Measurements from ENCODE around the gene GSG1L. TPM values are rescaled to one million over a fixed set of nuclear protein-coding genes. Genes with fewer than 3 reads are reported as not detected.

GSG1L gene
- total RNA-seq, 1 donor from 2014 or later: not detected

DNA sequence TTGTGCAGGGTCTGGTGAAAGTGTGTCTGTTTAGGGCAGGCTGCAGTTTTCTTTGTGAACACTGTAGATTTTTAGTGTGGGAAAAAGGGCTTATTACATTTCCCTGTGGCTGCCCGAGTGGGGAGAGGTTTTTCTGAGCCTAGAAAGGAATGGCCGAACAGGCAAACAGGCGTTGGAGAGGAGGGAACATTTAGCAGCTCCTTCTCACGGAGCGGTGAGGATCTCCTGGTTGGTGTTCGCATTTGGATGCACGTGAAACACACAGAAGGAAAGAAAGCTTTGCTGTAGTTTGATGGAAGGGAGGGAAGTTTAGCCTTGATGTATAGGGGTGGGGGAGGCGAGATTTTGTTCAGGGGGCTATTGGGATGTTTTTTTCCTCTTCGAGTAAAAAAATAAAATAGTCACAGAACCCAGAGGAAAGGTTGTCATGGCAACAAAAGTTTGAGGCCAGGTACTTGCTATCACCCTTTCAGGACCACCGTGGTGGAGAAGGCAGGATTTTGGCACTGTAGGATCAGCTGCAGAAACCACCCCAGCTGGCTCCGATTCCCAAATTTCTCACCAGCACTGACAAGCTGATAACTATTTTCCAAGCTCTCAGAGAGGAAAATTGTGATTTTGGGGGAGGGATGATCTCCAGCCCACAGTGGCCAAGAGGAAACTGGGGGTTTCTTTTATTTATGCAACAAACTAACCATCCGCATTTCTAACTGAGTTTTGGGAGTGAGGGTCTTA, 3.5 kb downstream of the GSG1L start:
- Histone ChIP-seq H3K36me3 (ENCODE audit: control insufficient read depth, insufficient read depth, low read length) (no peaks in the 10 kb centered on the region), H3K27me3 (ENCODE audit: control insufficient read depth, insufficient read depth, low read length) (peaks cover 51% of the 10 kb centered on the region), H3K4me3 (ENCODE audit: low read depth, low read length) (no peak overlapping the region)
- TF ChIP-seq CTCF (IDR thresholded peaks at IDR 0.05; ENCODE audit: insufficient read depth, low read length, poor library complexity, severe bottlenecking): no peak
- DNase-seq (ENCODE audit: low read depth): no peak

DNA sequence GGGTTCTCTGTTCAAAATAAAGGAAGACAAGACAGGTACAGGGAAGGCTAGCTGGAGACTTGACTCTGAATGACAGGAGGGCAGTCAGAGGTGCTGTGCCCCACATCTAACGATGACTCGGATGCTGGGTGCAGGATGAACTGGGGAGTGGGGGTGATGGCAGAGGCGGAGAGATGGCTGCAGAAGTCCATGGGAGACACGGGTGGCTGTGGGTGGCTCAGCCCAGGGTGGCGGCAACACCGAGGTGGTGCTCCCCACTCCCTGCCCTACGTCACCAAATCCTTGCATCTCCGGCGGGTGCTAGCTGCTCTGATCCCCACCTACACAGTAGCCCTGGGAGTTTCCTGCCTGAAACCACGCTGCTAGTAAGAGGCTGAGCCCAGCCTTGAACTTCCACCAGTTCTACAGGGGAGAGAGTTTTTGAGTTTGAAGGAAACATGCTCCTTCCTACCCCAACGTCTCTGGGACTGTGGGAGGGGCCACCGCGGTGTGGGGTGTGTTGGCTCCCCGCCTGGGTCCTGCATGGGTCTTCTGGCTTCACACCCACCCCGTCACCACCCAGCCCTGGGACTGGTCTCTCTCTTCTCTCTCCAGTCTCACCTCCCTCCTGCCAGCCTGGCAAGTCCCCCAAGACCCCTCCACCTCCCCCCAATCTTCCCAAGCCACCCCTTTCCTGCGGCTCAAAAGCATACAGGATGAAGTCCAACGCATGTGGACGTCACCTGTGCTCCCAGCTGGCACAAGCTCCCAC, 4.5 kb downstream of the GSG1L start:
- no peak for DNase-seq (ENCODE audit: low read depth)
- no peak for TF ChIP-seq CTCF (IDR thresholded peaks at IDR 0.05; ENCODE audit: insufficient read depth, low read length, poor library complexity, severe bottlenecking)
- Histone ChIP-seq H3K27me3 (ENCODE audit: control insufficient read depth, insufficient read depth, low read length) (peaks cover 41% of the 10 kb centered on the region), H3K36me3 (ENCODE audit: control insufficient read depth, insufficient read depth, low read length) (no peaks in the 10 kb centered on the region), H3K4me3 (ENCODE audit: low read depth, low read length) (no peak overlapping the region)

DNA sequence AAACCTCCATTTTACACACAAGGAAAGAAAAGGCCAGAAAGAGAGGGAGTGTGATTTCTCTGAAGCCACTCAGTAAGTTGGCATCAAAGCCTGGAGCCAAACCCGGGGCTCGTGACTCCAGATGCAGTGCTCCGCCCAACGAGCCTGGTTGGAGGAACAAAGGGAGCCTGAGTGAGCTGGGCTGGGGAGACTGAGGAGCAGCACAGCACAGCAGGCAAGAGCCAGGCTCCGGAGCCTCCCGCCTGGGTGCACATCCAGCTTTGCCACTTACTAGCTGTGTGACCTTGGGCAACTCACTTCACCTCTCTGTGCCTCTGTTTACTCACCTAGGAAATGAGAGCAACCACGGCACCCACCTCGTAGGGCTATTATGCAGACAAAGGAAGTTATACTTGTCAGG, 5.6 kb downstream of the GSG1L start:
- TF ChIP-seq CTCF (IDR thresholded peaks at IDR 0.05; ENCODE audit: insufficient read depth, low read length, poor library complexity, severe bottlenecking): no peak
- Histone ChIP-seq H3K36me3 (ENCODE audit: control insufficient read depth, insufficient read depth, low read length) (no peaks in the 10 kb centered on the region), H3K4me3 (ENCODE audit: low read depth, low read length) (no peak overlapping the region), H3K27me3 (ENCODE audit: control insufficient read depth, insufficient read depth, low read length) (peaks cover 39% of the 10 kb centered on the region)
- DNase-seq (ENCODE audit: low read depth): no peak

DNA sequence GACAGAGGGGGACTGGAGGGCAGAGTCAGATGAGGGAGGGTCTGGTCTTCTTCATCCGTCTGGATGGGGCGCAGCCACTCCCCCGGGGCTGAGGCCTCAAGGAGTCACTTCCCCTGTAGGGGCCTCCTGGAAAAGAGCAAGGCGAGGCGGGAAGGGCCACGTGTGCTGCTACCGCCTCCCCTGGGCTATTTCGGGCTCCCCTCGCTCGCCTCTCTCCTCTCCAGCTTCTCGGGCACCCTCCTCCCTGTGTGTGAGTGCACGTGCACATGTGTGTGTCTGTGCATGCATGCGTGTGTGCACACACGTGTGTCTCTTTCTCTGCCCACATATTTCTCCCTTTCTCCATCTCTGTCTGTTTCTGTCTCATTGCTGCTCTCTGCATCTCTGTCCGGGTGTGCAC, 10.1 kb downstream of the GSG1L start:
- Histone ChIP-seq H3K27me3 (ENCODE audit: control insufficient read depth, insufficient read depth, low read length) (peaks cover 9% of the 10 kb centered on the region), H3K36me3 (ENCODE audit: control insufficient read depth, insufficient read depth, low read length) (no peaks in the 10 kb centered on the region), H3K4me3 (ENCODE audit: low read depth, low read length) (no peak overlapping the region)
- TF ChIP-seq CTCF (IDR thresholded peaks at IDR 0.05; ENCODE audit: insufficient read depth, low read length, poor library complexity, severe bottlenecking): no peak
- DNase-seq (ENCODE audit: low read depth): no peak

DNA sequence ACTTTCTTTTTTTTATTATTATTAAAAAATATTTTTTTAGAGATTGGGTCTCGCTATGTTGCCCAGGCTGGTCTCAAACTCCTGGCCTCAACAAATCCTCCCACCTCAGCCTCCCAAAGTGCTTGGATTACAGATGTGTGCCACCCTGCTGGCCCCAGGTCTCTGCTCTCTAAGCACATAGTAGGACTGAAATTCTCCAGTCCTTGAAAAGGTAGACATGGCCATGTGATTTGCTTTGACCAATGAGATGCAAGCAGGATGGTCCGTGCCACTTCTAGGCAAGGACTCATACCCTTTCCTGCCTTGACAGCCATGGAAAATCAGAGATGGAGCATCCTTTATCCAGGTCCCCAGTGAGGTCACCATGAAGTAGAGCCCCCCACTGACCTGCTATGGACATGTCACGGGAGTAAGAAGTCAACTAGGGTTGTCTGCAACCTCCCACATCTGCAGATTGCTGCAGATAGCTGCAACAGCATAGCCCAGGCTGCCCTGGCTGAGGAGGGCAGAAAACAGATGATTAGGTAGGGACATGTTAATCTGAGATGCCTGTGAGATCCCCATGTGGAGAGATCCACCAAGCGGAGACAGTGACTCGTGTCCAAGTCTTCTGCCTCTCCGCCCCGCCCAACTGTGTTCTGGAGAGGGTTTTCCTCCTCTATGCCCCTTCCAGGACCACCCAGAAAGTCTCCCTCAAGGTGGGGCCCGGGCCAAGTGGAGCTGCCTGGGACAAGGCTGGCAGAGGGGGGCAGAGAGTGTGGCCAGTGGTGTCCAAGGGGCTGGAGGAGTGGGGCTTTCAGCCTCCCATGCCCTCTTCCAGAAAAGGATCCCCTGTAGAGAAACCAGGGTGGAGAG, 11.0 kb downstream of the GSG1L start:
- peaks cover 9% of the 10 kb centered on the region for H3K27me3 ChIP-seq (ENCODE audit: control insufficient read depth, insufficient read depth, low read length)
- H3K36me3 ChIP-seq (ENCODE audit: control insufficient read depth, insufficient read depth, low read length): no peaks in the 10 kb centered on the region
- TF ChIP-seq CTCF (IDR thresholded peaks at IDR 0.05; ENCODE audit: insufficient read depth, low read length, poor library complexity, severe bottlenecking): no peak

More for the DNA sequence above, 11.0 kb downstream of the GSG1L start:
- no peak overlapping the region for H3K4me3 ChIP-seq (ENCODE audit: low read depth, low read length)
- no peak for DNase-seq (ENCODE audit: low read depth)

Measured in kidney epithelial cell (primary cell).